Fibroblast of lung (primary cell): ENCODE data around the gene ABCD4. TPM values are rescaled to one million over a fixed set of nuclear protein-coding genes. Genes with fewer than 3 reads are reported as not detected.

Experiments
- DNase-seq, 2 donors: peaks; one replicate each; pipeline versions ENCODE4 v3.0.0 to v3.0.0-alpha.2; 2010; ENCODE audit warnings: low read depth in 2 of 2
- H2AFZ ChIP-seq: 2 replicates; pipeline ENCODE4 v1.5.1; 2012; ENCODE audit warnings: low read length, control low read depth, inconsistent platforms
- H3K27ac ChIP-seq: 2 replicates; pipeline ENCODE4 v1.5.1; 2011; ENCODE audit warnings: low read length, control low read depth; ENCODE audit not compliant: insufficient read depth
- H3K27me3 ChIP-seq: 2 replicates; pipeline ENCODE4 v1.5.1; 2011; ENCODE audit warnings: mild to moderate bottlenecking, low read length; ENCODE audit not compliant: control insufficient read depth, insufficient read depth
- H3K36me3 ChIP-seq: 2 replicates; pipeline ENCODE4 v1.5.1; 2011; ENCODE audit warnings: low read length; ENCODE audit not compliant: control insufficient read depth, insufficient read depth
- H3K4me1 ChIP-seq: 2 replicates; pipeline ENCODE4 v1.5.1; 2011; ENCODE audit warnings: low read length; ENCODE audit not compliant: control insufficient read depth, insufficient read depth; ENCODE audit errors: extremely low read depth
- H3K4me2 ChIP-seq: 2 replicates; pipeline ENCODE4 v1.5.1; 2011; ENCODE audit warnings: low read length, control low read depth; ENCODE audit not compliant: insufficient read depth; ENCODE audit errors: extremely low read depth
- H3K4me3 ChIP-seq, 4 experiments: fragments of 200-600 bp in 1 of 4; sonication (generic) in 1 of 4; replicated peaks in 1 of 4; 2 replicates each; pipeline ENCODE4 v1.5.1; 2011 to 2016; ENCODE audit warnings: low read length in 4 of 4, low read depth in 3 of 4, mild to moderate bottlenecking in 3 of 4, control low read depth in 2 of 4, inconsistent platforms in 1 of 4, mixed read lengths in 1 of 4; ENCODE audit not compliant: insufficient read depth in 1 of 4; ENCODE audit errors: control extremely low read depth in 1 of 4
- H3K79me2 ChIP-seq: 2 replicates; pipeline ENCODE4 v1.5.1; 2012; ENCODE audit warnings: mild to moderate bottlenecking, low read length, inconsistent platforms; ENCODE audit not compliant: control insufficient read depth, insufficient read depth
- H3K9ac ChIP-seq: 2 replicates; pipeline ENCODE4 v1.5.1; 2011; ENCODE audit warnings: mild to moderate bottlenecking, low read length, control low read depth; ENCODE audit not compliant: insufficient read depth
- H3K9me3 ChIP-seq: 2 replicates; pipeline ENCODE4 v1.5.1; 2012; ENCODE audit warnings: low read depth, low read length; ENCODE audit not compliant: control insufficient read depth, insufficient read depth
- H4K20me1 ChIP-seq: 2 replicates; pipeline ENCODE4 v1.5.1; 2011; ENCODE audit warnings: low read length; ENCODE audit not compliant: control insufficient read depth, insufficient read depth; ENCODE audit errors: extremely low read depth
- CTCF ChIP-seq, 2 donors: IDR thresholded peaks in 1 of 2; conservative IDR thresholded peaks in 1 of 2; 1 replicate in 1 of 2; 2 replicates in 1 of 2; pipeline ENCODE4 v1.5.1; 2011 to 2012; ENCODE audit warnings: low read length in 2 of 2, control low read depth in 1 of 2, inconsistent platforms in 1 of 2, low read depth in 1 of 2, mild to moderate bottlenecking in 1 of 2
- EZH2 ChIP-seq: IDR thresholded peaks from 2 replicates; pipeline ENCODE4 v1.5.1; 2012; ENCODE audit warnings: low read length, control low read depth, mild to moderate bottlenecking; ENCODE audit errors: missing control alignments
- polyA plus RNA-seq, 2 donors: library from polyadenylated mRNA; depleted of rRNA in 1 of 2; stranded (reverse) in 1 of 2; unstranded in 1 of 2; fragments of >200 nt; gene quantifications; 2 replicates each; pipeline ENCODE4 v1.2.1, GENCODE V29; 2011 to 2012; ENCODE audit warnings: missing spikeins in 1 of 2
- total RNA-seq: library from RNA; depleted of rRNA; stranded (reverse); fragments of >200 nt; gene quantifications from 2 replicates; pipeline ENCODE4 v1.2.1, GENCODE V29; 2014

Gene ABCD4
- total and polyA plus RNA-seq, 2 donors (not counting 1 experiment from before 2014, with no cell fraction given): 12.6 to 26.9 TPM

GRCh38 chr14:74349757-74350156 lies 47.0 kb upstream of the ABCD4 start:
- Histone ChIP-seq H3K9me3 (no peaks in the 10 kb centered on the region), H3K4me1 (no peaks in the 10 kb centered on the region), H3K36me3 (no peaks in the 10 kb centered on the region), H3K79me2 (no peaks in the 10 kb centered on the region), H3K27ac (no peak overlapping the region), H3K4me3 (no peak overlapping the region), H3K9ac (no peak overlapping the region), H2AFZ (no peak overlapping the region), H4K20me1 (no peaks in the 10 kb centered on the region), H3K4me2 (no peak overlapping the region), H3K27me3 (peaks cover 19% of the 10 kb centered on the region)
- DNase-seq: no peak
- TF ChIP-seq CTCF (conservative IDR thresholded peaks at IDR 0.05 in 1 of 2, IDR thresholded peaks at IDR 0.05 in 1 of 2; ENCODE audit: low read depth in 1 of 2, low read length in 2 of 2) (no peak), EZH2 (no peak)

GRCh38 chr14:74348735-74349463 lies 46.2 kb upstream of the ABCD4 start:
- H3K4me3 ChIP-seq: no peak overlapping the region
- DNase-seq: no peak
- H2AFZ ChIP-seq: no peak overlapping the region
- no peaks in the 10 kb centered on the region for H3K79me2 ChIP-seq
- TF ChIP-seq EZH2 (no peak), CTCF (conservative IDR thresholded peaks at IDR 0.05 in 1 of 2, IDR thresholded peaks at IDR 0.05 in 1 of 2; ENCODE audit: low read depth in 1 of 2, low read length in 2 of 2) (no peak)
- no peaks in the 10 kb centered on the region for H3K9me3 ChIP-seq
- no peaks in the 10 kb centered on the region for H3K36me3 ChIP-seq
- H3K4me1 ChIP-seq: no peaks in the 10 kb centered on the region
- H3K9ac ChIP-seq: no peak overlapping the region
- no peaks in the 10 kb centered on the region for H4K20me1 ChIP-seq
- H3K27me3 ChIP-seq: peaks cover 19% of the 10 kb centered on the region
- H3K4me2 ChIP-seq: no peak overlapping the region
- H3K27ac ChIP-seq: no peak overlapping the region

- H3K9ac ChIP-seq: no peak within 1 kb of the TSS
- no peaks in the 10 kb centered on the region for H3K36me3 ChIP-seq
- no peaks in the 10 kb centered on the region for H3K9me3 ChIP-seq
- no peak within 1 kb of the TSS for H3K4me2 ChIP-seq
- H3K4me3 ChIP-seq: no peak within 1 kb of the TSS
- no peak within 1 kb of the TSS for H2AFZ ChIP-seq
- H4K20me1 ChIP-seq: no peaks in the 10 kb centered on the region
- peaks cover 19% of the 10 kb centered on the region for H3K27me3 ChIP-seq
- TF ChIP-seq CTCF (conservative IDR thresholded peaks at IDR 0.05 in 1 of 2, IDR thresholded peaks at IDR 0.05 in 1 of 2; ENCODE audit: low read depth in 1 of 2, low read length in 2 of 2) (no peak), EZH2 (no peak)
- H3K4me1 ChIP-seq: no peaks in the 10 kb centered on the region
- no peak for DNase-seq
- H3K27ac ChIP-seq: no peak within 1 kb of the TSS
- no peaks in the 10 kb centered on the region for H3K79me2 ChIP-seq
Observed at GRCh38 chr14:74348241-74348734, 45.6 kb upstream of the ABCD4 start, which contains the start of gene VRTN. Gene VRTN, plus strand, starts transcription at chr14:74348471. Its CDS starts 8,313 bp downstream, at chr14:74356784.
